ENCODE results near the gene GAL3ST1.
"Not testable (repeated sequence)": the region's sequence is repeated elsewhere in the genome, so short reads cannot be mapped to it uniquely, and the experiment has no call there.

GRCh38 chr22:30619909-30620308, 45.4 kb upstream of the GAL3ST1 start:
- not testable (repeated sequence) for TF ChIP-seq CTCF (conservative IDR thresholded peaks at IDR 0.05; ENCODE audit: low read length); EZH2phosphoT487 (IDR thresholded peaks at IDR 0.05; ENCODE audit: borderline replicate concordance)

Data from Loucy (cell line).